NK-92 (cell line): ENCODE data around the gene ZDHHC4.
"Not testable (repeated sequence)": the region's sequence is repeated elsewhere in the genome, so short reads cannot be mapped to it uniquely, and the experiment has no call there.

ENCODE experiments used
- DNase-seq: peaks from one replicate; lab custom pipeline; 2025; ENCODE audit not compliant: unreplicated experiment; lab: John Stamatoyannopoulos, UW

The ZDHHC4 gene

GRCh38 chr7:6631605-6632004, 54.4 kb downstream of the ZDHHC4 start:
- DNase-seq: no peak

- no peak for DNase-seq
These were observed 56.8 kb downstream of the ZDHHC4 start for GRCh38 chr7:6634021-6634420.

- not testable (repeated sequence) for DNase-seq
These were observed 57.7 kb downstream of the ZDHHC4 start for GRCh38 chr7:6634971-6635370.

GRCh38 chr7:6636741-6637543, 59.7 kb downstream of the ZDHHC4 start, which contains the start of gene ZNF316:
Gene ZNF316 (plus strand): TSS chr7:6637318. CDS start chr7:6642410, 5,092 bp downstream.
- DNase-seq: no peak

GRCh38 chr7:6637544-6638229, 60.4 kb downstream of the ZDHHC4 start:
- DNase-seq: no peak
